ENCODE data around the gene WRAP73.

WRAP73 gene

GRCh38 chr1:3646596-3646995, 3.3 kb downstream of the WRAP73 start:
- DNase-seq (ENCODE audit: low spot score): no peak

- DNase-seq (ENCODE audit: low spot score): no peak
These were observed 4.1 kb downstream of the WRAP73 start for GRCh38 chr1:3645666-3646355.

GRCh38 chr1:3645247-3645646, 4.7 kb downstream of the WRAP73 start:
- no peak for DNase-seq (ENCODE audit: low spot score)

- DNase-seq (ENCODE audit: low spot score): no peak
These were observed 5.6 kb downstream of the WRAP73 start for GRCh38 chr1:3644273-3644672.

GRCh38 chr1:3642919-3643675, 6.8 kb downstream of the WRAP73 start:
- no peak for DNase-seq (ENCODE audit: low spot score)

GRCh38 chr1:3641816-3642215, 8.1 kb downstream of the WRAP73 start:
- no peak for DNase-seq (ENCODE audit: low spot score)

GRCh38 chr1:3641046-3641760, 8.7 kb downstream of the WRAP73 start:
- DNase-seq (ENCODE audit: low spot score): no peak

- DNase-seq (ENCODE audit: low spot score): no peak
These were observed 9.6 kb downstream of the WRAP73 start for GRCh38 chr1:3640121-3640837.

- DNase-seq (ENCODE audit: low spot score): no peak
These were observed 10.4 kb downstream of the WRAP73 start for GRCh38 chr1:3639397-3639911.

- DNase-seq (ENCODE audit: low spot score): no peak
These were observed 11.2 kb downstream of the WRAP73 start for GRCh38 chr1:3638676-3639075.

GRCh38 chr1:3638027-3638426, 11.9 kb downstream of the WRAP73 start:
- no peak for DNase-seq (ENCODE audit: low spot score)

- DNase-seq (ENCODE audit: low spot score): no peak
These were observed 13.4 kb downstream of the WRAP73 start for GRCh38 chr1:3636531-3636930.

- no peak for DNase-seq (ENCODE audit: low spot score)
These were observed 13.8 kb downstream of the WRAP73 start for GRCh38 chr1:3636080-3636479.

GRCh38 chr1:3634059-3634800, 15.7 kb downstream of the WRAP73 start:
- DNase-seq (ENCODE audit: low spot score): no peak

GRCh38 chr1:3633344-3634058, 16.4 kb downstream of the WRAP73 start:
- no peak for DNase-seq (ENCODE audit: low spot score)

GRCh38 chr1:3632716-3633343, 17.1 kb downstream of the WRAP73 start:
- DNase-seq (ENCODE audit: low spot score): no peak

- DNase-seq (ENCODE audit: low spot score): no peak
These were observed 17.6 kb downstream of the WRAP73 start for GRCh38 chr1:3632298-3632697.

GRCh38 chr1:3631320-3632260, 18.3 kb downstream of the WRAP73 start:
- DNase-seq (ENCODE audit: low spot score): no peak

GRCh38 chr1:3630914-3631313, 19.0 kb downstream of the WRAP73 start:
- DNase-seq (ENCODE audit: low spot score): no peak
